GF-D8 (cell line): ENCODE data around the gene DIP2C.
"Not testable (repeated sequence)": the region's sequence is repeated elsewhere in the genome, so short reads cannot be mapped to it uniquely, and the experiment has no call there.

Experiments used
- DNase-seq: peaks from one replicate; lab custom pipeline; 2025; lab: John Stamatoyannopoulos, UW

Gene DIP2C

GRCh38 chr10:517241-517830 is 172.1 kb downstream of the DIP2C start:
- no peak for DNase-seq

- DNase-seq, result no peak
Measured at GRCh38 chr10:516764-517163, 172.7 kb downstream of the DIP2C start.

GRCh38 chr10:515674-516073 is 173.8 kb downstream of the DIP2C start:
- no peak for DNase-seq

GRCh38 chr10:514137-514671 is 175.3 kb downstream of the DIP2C start:
- no peak for DNase-seq

- DNase-seq, result no peak
Measured at GRCh38 chr10:513393-513792, 176.1 kb downstream of the DIP2C start.

GRCh38 chr10:512661-513060 is 176.8 kb downstream of the DIP2C start:
- DNase-seq, result not testable (repeated sequence)

- DNase-seq, result no peak
Measured at GRCh38 chr10:511849-512191, 177.6 kb downstream of the DIP2C start.

- DNase-seq, result no peak
Measured at GRCh38 chr10:511101-511848, 178.2 kb downstream of the DIP2C start.

GRCh38 chr10:510415-510881 is 179.0 kb downstream of the DIP2C start:
- DNase-seq, result no peak

- no peak for DNase-seq
Measured at GRCh38 chr10:509361-510102, 179.9 kb downstream of the DIP2C start.

- DNase-seq, result no peak
Measured at GRCh38 chr10:508726-509125, 180.7 kb downstream of the DIP2C start.

GRCh38 chr10:507908-508444 is 181.5 kb downstream of the DIP2C start:
- no peak for DNase-seq

- no peak for DNase-seq
Measured at GRCh38 chr10:507355-507699, 182.1 kb downstream of the DIP2C start.

GRCh38 chr10:506451-507354 is 182.8 kb downstream of the DIP2C start:
- no peak for DNase-seq

GRCh38 chr10:505419-505818 is 184.0 kb downstream of the DIP2C start:
- DNase-seq, result no peak

GRCh38 chr10:504806-505205 is 184.7 kb downstream of the DIP2C start:
- DNase-seq, result no peak

- no peak for DNase-seq
Measured at GRCh38 chr10:504121-504611, 185.3 kb downstream of the DIP2C start.

GRCh38 chr10:501596-501995 is 187.9 kb downstream of the DIP2C start:
- DNase-seq, result no peak

- no peak for DNase-seq
Measured at GRCh38 chr10:500876-501275, 188.6 kb downstream of the DIP2C start.

GRCh38 chr10:499991-500390 is 189.5 kb downstream of the DIP2C start:
- DNase-seq, result no peak

GRCh38 chr10:498760-499435 is 190.6 kb downstream of the DIP2C start:
- no peak for DNase-seq
